NCI-H774 (cell line): ENCODE measurements around the gene KRTAP3-1.
"Not testable (repeated sequence)": the region's sequence is repeated elsewhere in the genome, so short reads cannot be mapped to it uniquely, and the experiment has no call there.

Experiments used
- DNase-seq: peaks from one replicate; lab custom pipeline; 2025; lab: John Stamatoyannopoulos, UW

Gene KRTAP3-1

DNA sequence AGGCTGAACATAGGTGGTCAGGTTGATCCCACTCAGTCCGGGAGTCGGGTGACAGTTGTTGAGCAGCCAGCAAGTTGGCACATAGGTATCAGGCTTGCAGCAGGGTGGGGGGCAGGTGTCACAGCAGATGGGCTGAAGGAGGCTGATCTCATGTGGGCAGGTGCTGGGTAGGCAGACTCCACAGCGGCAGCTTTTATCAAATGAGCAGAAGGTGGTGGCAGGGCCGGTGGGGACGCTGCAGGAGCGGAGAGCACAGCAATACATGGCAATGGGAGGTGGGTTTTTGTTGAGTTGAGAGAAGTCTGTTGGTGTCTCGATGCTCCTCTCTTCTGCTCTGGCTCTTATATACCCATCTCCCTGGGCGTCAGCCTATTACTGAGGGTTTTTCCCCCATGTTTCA lies at the start of gene KRTAP3-1:
KRTAP3-1 (minus strand) TSS at position 318 of the 400 bp plus-strand sequence; CDS start at position 264, 54 bp downstream.
- peak; percentile 82 for DNase-seq

DNA sequence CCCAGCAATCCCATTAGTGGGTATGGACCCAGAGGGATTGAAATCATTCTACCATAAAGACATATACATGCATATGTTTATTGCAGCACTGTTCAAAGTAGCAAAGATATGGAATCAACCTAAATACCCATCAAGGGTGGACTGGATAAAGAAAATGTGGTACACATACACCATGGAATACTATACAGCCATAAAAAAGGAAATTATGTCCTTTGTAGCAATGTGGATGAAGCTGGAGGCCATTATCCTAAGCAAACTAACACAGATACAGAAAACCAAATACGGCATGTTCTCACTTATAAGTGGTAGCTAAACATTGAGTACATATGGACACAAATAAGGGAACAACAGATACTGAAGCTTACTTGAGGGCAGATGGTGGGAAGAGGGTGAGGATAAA lies 48.6 kb upstream of the KRTAP3-1 start:
- DNase-seq, result no peak

- not testable (repeated sequence) for DNase-seq
Observed at GRCh38 chr17:41055130-41055529, 46.2 kb upstream of the KRTAP3-1 start, which contains the start of gene KRTAP2-2. KRTAP2-2 (minus strand) TSS chr17:41055230; CDS start chr17:41055211, 19 bp downstream.

DNA sequence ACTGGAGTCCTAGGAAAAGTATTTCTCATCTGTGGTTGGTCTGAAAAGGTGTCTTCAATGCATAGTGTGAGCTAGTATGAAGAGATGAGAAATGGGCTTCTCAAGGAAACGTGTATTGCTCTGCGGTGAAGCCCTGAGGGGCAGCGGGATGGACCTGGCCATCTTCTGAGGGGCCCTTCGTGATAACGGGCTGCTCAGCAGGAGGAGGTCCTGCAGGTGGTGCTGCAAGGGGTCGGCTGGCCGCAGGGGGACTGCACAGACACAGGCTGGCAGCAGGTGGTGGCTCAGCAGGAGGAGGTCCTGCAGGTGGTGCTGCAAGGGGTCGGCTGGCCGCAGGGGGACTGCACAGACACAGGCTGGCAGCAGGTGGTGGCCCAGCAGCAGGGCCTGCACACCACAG lies 45.6 kb upstream of the KRTAP3-1 start:
- not testable (repeated sequence) for DNase-seq

GRCh38 chr17:41054025-41054424 lies 45.1 kb upstream of the KRTAP3-1 start:
- no peak for DNase-seq

GRCh38 chr17:41052566-41052965 lies 43.6 kb upstream of the KRTAP3-1 start:
- no peak for DNase-seq

DNA sequence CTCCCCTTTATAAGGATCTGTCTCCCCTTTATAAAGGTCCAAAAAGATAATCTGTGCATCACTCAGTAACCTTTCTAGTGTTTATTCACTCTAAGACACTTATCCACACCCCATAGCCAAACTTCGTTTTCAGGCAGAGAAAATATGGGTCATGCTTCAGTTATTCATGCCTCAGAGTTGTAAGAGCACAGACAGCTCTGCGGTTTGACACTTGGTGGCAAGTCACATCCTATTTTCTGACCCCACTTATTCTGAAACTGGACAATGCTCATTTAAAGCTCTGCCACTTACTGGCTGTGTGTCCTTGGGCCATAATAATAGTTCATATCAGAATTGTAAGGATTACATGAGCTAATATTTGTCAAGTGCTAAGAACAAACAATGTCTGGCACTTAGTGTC lies 40.2 kb upstream of the KRTAP3-1 start:
- no peak for DNase-seq

DNA sequence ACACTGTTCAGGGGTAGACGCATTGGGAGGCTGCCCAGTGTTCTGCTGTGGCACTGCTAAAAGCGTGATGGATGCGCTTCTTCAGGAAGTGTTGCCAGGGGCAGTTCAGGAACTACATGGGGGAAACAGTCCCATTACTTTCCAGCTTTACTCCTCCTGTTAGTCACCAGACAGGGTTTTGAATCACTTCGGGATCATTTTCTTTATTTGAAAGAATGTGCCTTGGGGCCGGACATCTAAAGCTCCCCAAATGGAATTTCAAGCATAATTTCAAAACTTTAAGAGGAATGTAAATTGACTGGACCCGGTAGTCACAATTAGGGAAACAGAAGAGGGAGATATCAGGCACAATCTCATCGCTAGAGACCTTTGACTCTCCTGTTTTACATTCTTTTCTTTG lies 39.5 kb upstream of the KRTAP3-1 start:
- no peak for DNase-seq

DNA sequence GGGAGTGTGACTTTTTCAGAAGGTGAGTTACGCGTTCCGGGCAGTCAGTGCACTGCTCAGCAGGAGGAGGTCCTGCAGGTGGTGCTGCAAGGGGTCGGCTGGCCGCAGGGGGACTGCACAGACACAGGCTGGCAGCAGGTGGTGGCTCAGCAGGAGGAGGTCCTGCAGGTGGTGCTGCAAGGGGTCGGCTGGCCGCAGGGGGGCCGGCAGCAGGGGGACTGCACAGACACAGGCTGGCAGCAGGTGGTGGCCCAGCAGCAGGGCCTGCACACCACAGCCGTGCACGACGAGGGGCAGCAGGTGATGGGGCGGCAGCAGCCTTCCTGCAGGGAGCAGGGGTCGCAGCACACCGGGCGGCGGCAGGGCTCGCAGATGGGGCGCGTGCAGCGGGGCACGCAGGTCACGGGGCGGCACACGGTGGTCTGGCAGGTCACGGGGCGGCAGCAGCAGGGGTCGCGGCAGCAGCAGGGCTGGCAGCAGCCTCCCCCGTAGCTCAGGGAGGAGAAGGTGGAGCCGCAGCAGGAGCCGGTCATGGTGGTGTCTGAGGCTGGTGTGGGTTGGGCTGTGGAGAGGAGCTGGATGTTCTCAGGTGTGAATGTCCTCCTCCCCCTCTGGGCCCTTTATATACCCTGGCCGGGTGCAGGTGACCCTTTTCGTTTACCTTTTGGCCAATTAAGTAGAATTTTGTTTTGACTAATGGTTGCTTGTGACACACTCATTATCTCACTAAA lies 38.0 kb upstream of the KRTAP3-1 start, which contains the start of gene KRTAP2-1:
KRTAP2-1 (minus strand) TSS at position 582 of the 731 bp plus-strand sequence; CDS start at position 533, 49 bp downstream.
- DNase-seq, result not testable (repeated sequence)

- no peak for DNase-seq
Observed at GRCh38 chr17:41042953-41043352, 34.0 kb upstream of the KRTAP3-1 start.

GRCh38 chr17:41040783-41041571 lies 32.0 kb upstream of the KRTAP3-1 start, which contains the start of gene KRTAP1-1:
KRTAP1-1 (minus strand) TSS chr17:41041450; CDS start chr17:41041397, 53 bp downstream.
- DNase-seq, result peak; percentile 76

- DNase-seq, result no peak
Observed at GRCh38 chr17:41037853-41038350, 29.0 kb upstream of the KRTAP3-1 start.

DNA sequence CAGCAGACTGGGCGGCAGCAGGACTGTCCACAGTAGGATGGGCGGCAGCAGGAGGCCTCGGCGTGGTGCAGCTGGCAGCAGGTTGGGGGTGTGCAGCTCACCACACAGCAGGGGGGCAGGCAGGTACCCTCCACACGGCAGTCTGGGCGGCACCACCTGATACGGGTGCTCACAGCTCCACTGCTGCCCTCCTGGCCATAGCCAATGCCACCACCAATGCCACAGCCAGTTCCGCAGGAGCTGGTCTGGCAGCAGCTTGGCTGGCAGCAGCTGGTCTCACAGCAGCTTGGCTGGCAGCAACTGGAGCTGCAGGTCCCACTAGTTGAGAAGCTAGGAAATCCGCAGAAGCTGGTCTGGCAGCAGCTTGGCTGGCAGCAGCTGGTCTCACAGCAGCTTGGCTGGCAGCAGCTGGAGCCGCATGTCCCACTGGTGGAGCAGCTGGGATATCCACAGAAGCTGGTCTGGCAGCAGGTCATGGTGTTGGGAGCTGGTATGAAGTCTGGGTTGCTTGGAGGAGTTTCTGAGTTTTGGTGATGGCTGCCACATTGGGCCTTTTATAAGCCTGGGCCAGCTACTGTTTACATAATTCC lies 25.5 kb upstream of the KRTAP3-1 start, which contains the start of gene KRTAP1-3:
KRTAP1-3 (minus strand) TSS at position 529 of the 590 bp plus-strand sequence; CDS start at position 476, 53 bp downstream.
- DNase-seq, result peak; percentile 90

DNA sequence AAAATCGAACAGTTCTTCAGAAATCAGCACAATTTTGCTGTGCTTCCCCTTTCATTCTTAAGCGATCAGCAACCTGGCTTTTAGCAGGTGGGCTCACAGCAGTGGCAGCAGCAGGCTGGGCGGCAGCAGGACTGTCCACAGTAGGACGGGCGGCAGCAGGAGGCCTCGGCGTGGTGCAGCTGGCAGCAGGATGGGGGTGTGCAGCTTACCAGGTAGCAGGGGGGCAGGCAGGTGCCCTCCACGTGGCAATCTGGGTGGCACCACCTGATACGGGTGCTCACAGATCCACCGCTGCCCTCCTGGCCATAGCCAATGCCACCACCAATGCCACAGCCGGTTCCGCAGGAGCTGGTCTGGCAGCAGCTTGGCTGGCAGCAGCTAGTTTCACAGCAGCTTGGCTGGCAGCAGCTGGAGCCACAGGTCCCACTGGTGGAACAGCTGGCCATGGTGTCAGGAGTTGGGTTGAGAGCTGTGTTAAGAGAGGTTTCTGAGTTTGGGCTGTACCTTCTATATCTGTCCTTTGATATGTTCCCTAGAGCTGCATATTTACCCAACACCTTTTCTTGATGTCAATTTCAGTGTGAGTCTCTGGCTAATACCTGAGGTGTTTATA lies 20.8 kb upstream of the KRTAP3-1 start, which contains the start of gene KRTAP1-4:
KRTAP1-4 (minus strand) TSS at position 563 of the 613 bp plus-strand sequence; CDS start at position 446, 117 bp downstream.
- no peak for DNase-seq

DNA sequence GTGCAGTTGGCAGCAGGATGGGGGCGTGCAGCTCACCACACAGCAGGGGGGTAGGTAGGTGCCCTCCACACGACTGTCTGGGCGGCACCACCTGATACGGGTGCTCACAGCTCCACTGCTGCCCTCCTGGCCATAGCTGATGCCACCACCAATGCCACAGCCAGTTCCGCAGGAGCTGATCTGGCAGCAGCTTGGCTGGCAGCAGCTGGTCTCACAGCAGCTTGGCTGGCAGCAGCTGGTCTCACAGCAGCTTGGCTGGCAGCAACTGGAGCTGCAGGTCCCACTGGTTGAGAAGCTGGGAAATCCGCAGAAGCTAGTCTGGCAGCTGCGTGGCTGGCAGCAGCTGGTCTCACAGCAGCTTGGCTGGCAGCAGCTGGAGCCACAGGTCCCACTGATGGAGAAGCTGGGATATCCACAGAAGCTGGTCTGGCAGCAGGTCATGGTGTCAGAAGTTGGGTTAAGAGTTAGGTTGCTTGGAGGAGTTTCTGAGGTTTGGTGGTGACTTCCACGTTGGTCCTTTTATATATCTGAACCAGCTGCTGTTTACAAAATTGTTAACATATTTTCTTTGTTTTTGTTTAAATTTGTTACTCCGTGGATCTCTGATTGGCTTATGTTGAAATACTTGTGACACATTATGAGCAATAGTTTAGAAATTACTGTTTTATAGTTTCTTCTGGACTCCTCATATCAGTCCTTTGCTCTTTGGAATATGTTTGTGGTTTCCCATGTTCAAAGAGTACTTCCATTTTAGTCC lies 18.0 kb upstream of the KRTAP3-1 start, which contains the start of gene KRTAP1-5:
KRTAP1-5 (minus strand) TSS at position 494 of the 757 bp plus-strand sequence; CDS start at position 441, 53 bp downstream.
- peak; percentile 57 for DNase-seq

- DNase-seq, result no peak
Observed at GRCh38 chr17:41024697-41025096, 15.8 kb upstream of the KRTAP3-1 start.

DNA sequence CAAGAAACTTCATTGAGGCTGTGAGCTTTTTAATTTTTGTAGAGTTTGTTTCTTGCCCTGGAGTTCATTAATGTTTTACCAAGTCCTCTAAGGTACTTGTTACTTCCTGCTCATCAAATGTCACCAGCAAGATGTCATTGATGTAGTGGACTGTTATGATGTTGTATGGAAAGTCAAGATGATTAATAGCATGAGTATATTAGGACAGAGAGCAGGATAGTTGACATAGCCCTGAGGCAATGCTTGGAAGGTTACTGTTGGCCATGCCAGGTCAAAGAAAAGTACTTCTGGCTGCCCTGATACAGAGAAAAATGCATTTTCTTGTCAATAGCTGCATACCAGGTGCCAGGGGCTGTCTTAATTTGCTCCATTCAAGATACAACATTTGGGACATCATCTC lies 11.4 kb upstream of the KRTAP3-1 start:
- no peak for DNase-seq

- DNase-seq, result no peak
Observed at GRCh38 chr17:41019415-41019814, 10.5 kb upstream of the KRTAP3-1 start.

- no peak for DNase-seq
Observed at GRCh38 chr17:41018541-41018940, 9.6 kb upstream of the KRTAP3-1 start.

DNA sequence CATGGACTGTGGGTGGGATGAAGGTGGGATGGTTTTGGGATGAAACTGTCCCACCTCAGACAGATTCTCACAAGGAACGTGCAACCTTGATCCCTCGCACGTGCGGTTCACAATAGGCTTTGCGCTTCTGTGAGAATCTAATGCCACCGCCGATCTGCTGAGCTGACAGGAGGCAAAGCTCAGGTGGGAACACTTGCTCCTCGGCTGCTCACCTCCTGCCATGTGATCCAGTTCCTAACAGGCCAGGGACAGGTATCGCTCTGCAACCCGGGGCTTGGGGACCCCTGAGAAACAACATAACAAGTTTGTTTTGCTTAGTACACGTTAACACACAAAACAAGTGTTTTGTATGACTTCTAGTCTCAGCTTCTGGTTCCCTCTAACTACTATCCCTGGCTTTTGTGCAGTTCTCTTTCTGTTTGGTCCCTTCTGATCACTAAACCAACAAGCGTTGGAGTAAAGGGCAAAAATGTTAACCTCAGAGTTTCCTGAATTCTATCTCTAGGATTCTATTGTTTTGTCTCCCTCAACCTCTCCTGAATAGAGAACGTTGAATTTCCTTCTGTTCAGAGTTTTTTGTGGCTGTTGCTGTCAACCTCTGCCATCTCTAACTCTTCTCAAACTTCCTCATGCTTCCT lies 7.8 kb upstream of the KRTAP3-1 start:
- DNase-seq, result no peak
